Right renal pelvis (tissue), 4 donors: ENCODE results near the gene MAMDC2. TPM values are rescaled to one million over a fixed set of nuclear protein-coding genes. Genes with fewer than 3 reads are reported as not detected.
"Not testable (repeated sequence)": the region's sequence is repeated elsewhere in the genome, so short reads cannot be mapped to it uniquely, and the experiment has no call there.

Experiments
- DNase-seq, 4 donors: peaks; one replicate each; pipeline ENCODE4 v3.0.0-alpha.2; 2013; ENCODE audit warnings: low read depth in 4 of 4, low spot score in 3 of 4, missing footprints in 1 of 4
- polyA plus RNA-seq, 4 donors: library from polyadenylated mRNA; unstranded; fragments of 120-200 nt; gene quantifications; one replicate each; pipeline ENCODE4 v1.2.1, GENCODE V29; 2013; ENCODE audit not compliant: insufficient read length in 4 of 4

The MAMDC2 gene
- polyA plus RNA-seq, 4 donors: 6.6 to 8.0 (median 7.4) TPM

DNA sequence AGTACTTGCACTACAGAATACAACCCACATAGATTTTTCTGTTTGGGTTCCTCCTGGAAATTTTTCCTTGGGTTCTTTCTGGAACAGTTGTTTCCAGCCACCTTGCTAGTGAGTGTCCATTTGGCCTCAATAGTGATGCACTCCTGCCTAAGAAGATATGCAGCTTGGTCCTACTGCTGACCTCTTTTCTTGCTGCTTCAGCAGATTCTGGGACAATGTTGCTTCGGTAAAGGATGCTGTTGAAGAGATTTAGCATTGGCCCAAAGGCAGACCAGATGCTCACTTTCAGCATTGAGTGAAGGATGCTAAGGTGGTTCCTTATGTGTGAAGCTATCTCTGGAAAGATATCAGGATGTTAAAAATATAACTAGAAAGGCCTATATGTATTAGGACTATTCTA lies 128.9 kb downstream of the MAMDC2 start:
- no peak for DNase-seq

DNA sequence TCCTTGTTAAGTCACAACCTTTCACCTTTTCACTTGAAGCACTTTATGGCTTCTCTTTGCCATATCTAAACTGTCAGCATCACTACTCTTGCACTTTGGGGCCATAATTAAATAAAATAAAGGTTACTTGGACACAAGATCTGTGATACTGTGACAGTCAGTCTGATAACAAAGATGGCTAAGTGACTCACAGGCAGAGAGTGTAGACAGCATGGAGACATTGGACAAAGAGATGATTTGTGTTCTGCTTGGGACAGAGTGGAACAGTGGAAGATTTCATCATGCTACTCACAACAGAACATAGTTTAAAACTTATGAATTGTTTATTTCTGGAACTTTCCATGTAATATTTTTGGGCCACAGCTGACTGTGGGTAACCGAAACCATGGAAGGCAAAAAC lies 133.5 kb downstream of the MAMDC2 start:
- DNase-seq: no peak

DNA sequence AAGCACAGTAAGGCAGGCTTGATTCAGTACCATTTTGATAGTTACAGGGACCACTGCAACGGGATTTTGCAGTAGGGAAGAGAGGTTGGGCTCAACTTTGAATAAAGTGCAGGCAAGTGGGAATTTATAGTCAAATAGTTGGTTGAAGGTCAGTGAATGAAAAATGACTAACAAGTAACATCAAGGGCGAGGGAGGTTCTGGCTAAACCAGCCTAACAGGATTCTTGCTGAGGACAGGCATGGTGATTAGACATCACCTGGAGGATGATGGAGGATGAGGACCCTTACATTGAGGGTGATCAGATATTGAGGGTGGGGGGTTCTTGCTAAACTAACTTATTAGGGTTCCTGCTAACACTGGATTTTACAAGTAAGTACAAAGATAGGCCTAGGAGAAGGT lies 149.1 kb downstream of the MAMDC2 start:
- DNase-seq: no peak

DNA sequence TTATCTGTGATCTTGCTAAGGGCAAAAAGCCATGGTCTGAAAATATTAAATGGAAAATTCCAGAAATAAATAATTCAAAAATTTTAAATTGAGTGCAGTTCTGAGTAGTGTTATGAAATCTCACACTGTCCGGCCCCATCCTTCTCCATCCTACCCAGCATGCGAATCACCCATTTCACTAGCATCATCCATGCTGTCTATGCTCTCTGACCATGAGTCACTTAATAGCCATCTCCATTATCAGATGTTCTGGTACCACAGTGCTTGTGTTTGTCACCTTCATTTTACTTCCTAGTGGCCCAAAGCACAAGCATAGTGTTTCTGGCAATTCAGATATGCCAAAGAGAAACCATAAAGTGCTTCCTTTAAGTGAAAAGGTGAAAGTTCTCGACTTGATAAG lies 151.8 kb downstream of the MAMDC2 start:
- DNase-seq: no peak

DNA sequence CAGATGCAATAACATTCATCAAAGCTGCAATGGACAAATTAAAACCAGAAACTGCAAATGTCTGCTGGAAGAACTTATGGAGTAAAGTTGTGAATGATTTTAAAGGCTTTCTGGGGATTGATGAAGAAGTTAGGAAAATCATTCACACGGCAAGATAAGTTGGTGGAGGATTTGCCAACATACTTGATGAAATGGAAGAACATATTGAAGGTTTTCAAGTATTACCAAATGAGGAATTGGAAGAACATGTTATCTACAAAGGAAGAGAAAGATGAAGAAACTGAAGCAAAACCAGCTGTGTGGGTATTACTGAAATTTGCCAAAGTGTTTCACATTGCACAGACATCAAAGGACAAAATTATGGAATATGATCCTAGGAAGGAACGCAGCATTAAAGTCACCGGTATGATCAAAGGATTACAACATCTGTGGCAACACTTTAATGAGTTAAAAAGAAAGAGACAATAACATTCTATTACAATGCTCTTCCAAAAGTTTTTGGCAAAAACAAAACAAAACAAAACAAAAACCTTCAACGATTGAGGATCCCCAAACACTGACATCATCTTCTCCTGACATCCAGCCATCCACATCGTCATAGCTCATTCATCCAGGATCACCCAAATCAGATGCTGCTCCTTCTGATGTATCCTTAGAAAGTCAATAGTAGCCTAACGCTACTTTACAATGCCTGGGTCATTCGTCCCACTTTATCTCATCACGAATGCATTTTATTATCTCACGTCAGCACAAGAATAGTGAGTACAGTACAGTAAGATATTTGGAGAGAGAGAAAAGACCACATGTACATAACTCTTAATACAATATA lies 153.8 kb downstream of the MAMDC2 start:
- no peak for DNase-seq

DNA sequence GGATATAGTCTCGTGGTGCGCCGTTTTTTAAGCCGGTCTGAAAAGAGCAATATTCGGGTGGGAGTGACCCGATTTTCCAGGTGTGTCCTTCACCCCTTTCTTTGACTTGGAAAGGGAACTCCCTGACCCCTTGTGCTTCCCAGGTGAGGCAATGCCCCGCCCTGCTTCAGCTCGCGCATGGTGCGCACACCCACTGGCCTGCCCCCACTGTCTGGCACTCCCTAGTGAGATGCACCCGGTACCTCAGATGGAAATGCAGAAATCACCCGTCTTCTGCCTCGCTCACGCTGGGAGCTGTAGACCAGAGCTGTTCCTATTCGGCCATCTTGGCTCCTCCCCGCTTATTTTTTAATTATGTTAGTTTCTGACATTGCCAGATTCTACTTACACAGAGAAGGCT lies 161.1 kb downstream of the MAMDC2 start:
- DNase-seq: not testable (repeated sequence)

DNA sequence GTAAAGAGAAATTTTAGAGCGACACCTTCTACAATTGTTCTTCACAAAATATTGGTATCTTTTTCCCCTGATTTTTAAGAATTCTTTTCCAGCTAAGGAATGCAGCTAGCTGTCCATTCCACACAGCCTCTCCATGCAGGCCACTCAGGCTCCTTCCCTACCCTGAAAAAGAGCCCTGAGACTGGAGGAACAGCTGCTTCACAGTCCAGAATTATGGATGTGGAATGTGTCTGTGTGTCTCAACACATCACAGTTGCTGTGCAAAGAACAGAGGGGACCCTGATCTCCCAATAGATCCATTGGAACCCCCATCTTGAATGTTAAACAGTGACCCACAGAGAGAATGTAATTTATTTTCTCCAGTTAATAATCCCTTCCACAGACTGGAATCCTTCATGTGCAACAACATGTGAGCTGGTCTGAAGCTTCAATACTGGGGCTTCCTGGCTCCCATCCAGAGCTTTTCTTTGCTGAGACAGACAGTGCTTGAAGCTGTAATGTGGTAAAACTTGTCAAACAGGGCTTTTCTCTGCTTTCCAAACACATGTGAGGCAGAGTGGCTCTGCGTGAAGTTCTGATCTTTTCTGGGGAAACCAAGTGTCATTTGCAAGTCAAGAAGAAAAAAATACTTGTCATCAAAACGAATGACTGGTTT lies 161.8 kb downstream of the MAMDC2 start:
- DNase-seq: no peak

DNA sequence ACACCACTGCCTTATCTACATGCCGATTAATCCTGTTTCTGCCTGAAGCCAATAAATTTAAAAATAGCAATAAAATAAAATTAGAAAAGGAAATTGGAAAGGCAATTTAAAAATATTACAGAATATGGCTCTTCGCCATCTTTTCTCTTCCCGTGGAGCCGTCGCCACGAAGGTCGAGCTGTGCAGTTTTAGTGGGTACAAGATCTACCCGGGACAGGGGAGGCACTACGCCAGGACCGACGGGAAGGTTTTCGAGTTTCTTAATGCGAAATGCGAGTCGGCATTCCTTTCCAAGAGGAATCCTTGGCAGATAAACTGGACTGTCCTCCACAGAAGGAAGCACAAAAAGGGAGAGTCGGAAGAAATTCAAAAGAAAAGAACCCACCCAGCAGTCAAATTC lies 173.4 kb downstream of the MAMDC2 start:
- DNase-seq: no peak

DNA sequence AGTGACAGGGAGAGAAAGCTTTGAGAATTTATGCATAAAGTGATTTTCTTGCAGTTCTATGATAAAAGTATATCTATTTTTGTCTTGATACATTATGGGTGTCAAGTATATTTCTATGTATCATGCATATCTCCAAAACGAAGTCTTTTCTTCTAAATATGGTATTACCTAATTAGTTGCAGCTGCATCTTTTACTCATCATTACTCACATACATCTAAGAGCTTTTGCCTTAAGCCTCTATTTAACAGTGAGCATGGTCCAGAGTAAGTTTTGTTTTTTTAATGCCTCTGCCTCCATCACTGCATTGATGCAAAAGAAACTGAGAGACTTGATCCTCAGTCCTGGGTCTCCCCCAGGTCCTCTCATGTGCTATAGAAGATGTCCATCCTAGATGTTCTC lies 175.1 kb downstream of the MAMDC2 start:
- no peak for DNase-seq

DNA sequence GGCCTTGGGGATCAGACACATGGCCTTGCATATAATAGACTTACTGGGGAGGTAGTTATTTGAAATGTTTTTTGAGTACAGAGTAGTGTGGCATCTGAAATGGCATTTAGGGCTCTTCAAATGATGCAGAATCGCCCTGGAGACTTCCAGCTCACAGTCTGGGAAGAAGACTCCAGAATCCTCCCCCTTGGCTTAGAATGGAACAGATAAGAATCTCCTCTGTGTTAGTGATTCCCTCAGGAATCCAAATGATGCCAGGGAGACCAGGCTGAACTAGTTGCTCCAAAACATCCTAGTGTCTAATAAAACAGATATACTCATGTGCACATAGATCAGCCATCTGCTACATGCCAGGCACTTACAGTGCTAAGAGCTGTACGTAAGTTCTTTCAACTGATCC lies 176.6 kb downstream of the MAMDC2 start:
- no peak for DNase-seq

DNA sequence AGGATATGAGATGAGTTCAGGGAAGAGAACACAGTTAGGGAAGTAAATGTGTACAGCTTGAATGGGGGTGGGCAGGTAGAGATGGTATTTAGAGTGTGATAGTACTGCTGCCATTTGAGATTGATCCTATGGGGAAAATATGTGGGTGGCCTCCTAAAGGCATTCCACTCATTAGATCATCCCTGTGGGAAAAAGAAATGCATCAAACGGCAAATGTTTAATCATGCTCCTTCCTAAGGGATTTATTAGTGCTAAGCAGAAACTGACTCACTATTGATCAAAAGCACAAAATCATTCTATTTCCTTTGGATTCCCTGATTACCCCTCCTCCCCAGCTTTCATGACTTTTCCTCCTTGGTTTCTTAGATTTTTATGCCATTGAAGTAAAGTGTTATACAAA lies 178.7 kb downstream of the MAMDC2 start:
- no peak for DNase-seq

DNA sequence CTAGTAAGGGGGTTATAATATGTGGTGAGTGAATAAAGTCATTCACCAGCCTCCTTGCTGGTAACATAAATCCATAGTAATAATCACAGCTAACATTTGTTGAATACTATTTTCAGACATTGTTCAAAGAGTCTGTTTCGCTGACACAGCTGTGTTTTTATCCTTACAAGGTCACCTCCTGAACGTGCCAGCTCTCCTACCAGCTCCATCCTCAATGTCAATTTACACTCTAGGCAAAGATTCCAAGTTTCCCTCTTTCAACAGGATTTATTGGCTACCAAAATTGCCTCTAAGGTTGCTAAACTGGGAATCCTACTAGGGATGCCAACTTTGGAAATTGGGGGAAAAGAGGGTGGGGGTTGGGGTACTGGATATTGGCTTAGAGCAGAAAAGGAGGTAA lies 184.5 kb downstream of the MAMDC2 start:
- DNase-seq: no peak

DNA sequence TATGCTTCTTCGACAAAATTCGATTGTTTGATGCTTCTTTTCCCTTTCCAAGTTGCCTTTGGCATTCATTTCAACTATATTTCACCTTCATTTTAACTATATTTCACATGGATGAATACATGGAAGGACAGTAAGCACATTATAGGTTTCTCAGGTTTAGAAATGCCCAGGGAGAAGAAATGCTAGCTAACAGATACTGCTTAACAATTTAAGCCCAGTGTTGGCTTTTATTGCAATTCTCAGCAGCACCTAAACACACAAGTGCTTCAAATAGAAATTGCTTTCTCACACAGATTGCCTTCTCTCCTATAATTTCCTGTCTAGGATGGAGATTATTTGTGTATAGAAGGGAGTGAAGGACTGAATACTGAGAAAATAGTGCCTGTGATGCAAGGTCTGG lies 185.0 kb downstream of the MAMDC2 start:
- DNase-seq: no peak

DNA sequence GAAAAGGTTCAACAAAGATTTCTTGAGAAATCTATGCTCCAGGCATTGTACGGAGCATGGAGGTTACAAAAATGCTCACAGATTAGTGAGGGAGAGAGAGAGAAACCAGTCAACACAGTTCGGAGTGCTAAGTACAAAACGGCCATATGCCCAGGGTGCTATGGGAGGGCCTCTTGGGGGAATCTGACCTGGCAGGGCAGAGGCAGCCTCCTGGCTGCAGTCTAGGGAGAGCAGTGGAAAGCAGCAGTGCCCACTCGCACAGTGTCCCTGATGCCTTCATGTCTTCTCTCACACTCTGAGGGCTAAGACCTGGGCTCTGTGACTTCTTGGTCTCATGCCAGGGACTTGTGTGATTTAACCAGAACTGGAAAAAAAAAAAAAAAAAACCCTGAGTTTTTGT lies 185.4 kb downstream of the MAMDC2 start:
- no peak for DNase-seq

DNA sequence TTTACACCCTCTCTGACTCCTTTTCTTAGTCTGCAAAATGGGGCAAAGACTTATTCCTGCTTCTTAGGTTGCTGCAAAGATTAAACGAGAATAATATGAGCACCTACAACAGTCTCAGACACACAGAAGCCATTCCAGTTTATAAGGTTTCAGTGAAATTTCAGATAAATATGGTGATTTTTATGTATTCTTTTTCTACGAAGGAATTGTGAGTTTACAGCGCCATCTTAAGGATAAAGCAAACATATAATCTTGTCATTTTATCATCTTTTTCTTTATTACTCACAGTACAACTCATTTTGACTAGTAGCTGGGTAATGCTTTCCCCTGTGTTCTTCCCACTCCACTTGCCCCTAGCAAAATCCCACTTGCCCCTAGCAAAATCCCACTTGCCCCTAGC lies 185.9 kb downstream of the MAMDC2 start:
- no peak for DNase-seq

DNA sequence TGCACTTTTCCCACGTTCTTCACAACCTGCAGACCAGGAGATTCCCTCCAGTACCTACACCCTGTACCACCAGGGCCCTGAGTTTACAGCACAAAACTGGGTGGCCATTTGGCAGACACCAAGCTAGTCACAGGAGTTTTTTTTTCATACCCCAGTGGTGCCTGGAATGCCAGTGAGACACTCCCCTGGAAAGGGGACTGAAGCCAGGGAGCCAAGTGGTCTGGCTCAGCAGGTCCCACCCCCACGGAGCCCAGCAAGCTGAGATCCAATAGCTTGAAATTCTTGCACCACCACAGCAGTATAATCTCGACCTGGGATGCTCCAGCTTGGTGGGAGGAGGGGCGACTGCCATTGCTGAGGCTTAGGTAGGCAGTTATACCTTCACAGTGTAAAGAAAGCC lies 188.8 kb downstream of the MAMDC2 start:
- DNase-seq: no peak

DNA sequence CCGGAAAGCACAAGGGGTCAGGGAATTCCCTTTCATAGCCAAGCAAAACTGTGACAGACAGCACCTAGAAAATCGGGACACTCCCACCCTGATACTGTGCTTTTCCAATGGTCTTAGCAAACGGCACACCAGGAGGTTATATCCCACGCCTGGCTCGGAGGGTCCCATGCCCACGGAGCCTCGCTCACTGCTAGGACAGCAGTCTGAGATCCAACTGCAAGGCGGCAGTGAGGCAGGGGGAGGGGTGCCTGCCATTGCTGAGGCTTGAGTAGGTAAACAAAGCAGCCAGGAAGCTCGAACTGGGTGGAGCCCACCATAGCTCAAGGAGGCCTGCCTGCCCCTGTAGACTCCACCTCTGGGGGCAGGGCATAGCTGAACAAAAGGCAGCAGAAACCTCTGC lies 190.6 kb downstream of the MAMDC2 start:
- not testable (repeated sequence) for DNase-seq

DNA sequence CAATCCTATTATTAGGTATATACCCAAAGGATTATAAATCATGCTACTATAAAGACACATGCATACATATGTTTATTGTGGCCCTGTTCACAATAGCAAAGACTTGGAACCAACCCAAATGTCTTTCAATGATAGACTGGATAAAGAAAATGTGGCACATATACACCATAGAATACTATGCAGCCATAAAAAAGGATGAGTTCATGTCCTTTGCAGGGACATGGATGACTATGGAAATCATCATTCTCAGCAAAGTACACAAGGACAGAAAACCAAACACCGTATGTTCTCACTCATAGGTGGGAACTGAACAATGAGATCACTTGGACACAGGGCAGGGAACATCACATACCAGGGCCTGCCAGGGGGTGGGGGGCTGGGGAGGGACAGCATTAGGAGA lies 202.3 kb downstream of the MAMDC2 start:
- not testable (repeated sequence) for DNase-seq

DNA sequence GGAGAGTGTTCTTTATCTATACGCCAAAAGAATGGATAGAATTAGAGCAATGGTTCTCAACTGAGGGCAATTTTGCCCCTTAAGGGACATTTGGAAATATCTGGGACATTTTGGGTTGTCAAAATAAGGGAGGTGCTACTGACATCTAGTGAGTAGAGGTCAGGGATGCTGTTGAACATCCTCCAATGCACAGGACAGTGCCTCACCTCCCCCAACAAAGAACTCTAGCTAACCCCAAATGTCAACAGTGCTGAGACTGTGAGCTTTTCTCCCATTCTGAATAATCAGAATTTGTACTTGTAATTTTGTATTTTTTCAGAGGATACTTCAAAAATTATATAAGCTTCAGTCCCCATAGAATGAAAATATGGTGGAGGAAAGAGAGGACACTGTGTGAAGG lies 206.6 kb downstream of the MAMDC2 start:
- no peak for DNase-seq

DNA sequence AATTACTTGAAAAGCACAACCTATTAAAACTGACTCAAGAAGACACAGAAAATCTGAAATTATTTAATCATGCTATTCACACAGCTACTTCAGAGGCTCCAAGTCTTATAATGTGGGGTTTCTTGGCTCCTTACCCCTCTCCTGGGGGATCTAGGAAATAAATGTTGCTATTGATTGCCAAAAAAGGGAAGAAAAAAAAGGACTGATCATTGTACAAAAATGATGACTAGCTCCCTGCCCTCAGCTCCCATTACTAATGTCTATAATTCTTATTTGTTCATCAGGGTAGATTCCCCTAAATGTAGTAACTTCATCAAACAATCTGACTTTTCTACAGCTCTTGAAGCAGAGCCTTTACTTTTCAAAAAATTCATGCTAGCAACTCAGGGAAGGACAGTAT lies 211.8 kb downstream of the MAMDC2 start:
- no peak for DNase-seq

DNA sequence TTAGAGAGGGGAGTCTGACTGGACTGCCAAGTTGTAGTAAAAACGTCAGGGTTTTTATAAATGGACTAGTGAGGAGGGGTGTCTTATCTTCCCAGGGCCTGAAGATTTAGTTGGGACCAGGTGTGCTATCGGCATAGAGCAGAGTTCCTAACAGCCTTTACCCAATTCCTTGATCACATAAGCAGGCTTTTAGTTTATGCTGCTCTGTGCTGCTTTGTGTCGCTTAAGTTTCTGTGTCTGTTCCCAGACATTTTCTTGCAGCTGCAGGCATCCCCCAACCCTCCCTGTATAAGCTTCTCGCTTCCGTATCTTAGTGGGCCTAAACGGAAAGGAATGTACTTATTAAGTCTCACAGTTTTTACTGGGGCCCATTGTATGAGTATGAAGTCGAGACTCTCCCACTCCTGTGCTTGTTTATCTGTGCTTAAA lies 212.5 kb downstream of the MAMDC2 start:
- no peak for DNase-seq

DNA sequence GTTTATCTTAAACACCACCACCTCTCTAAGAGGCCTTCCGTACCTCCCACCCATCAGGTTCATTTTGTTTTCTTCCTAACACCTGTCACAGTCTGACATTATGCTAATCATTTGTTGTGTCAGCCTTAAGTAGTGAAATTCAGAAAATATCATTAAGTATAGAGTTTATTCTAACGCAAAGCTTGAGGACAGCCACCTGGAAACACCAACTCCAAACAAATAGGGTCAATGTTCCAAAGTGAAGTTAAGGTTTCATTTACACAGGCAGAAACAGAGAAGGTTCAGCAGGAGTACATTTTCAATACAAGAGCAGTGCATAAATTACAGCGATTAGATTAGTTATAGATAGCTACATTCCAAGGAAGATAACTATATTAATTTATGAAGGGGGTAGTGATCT lies 213.9 kb downstream of the MAMDC2 start:
- DNase-seq: no peak
